WTC11 (cell line): ENCODE measurements around the gene AGER. TPM values are rescaled to one million over a fixed set of nuclear protein-coding genes. Genes with fewer than 3 reads are reported as not detected.

ENCODE experiments used
- CBFB ChIP-seq: sonication (generic); formaldehyde crosslinking; IDR thresholded peaks from 2 replicates; pipeline ENCODE4 v1.8.1; 2022; ENCODE audit warnings: mild to moderate bottlenecking, low read depth, missing genetic modification reagents
- ERG ChIP-seq: fragments of 250-450 bp; sonication (Bioruptor Pico); IDR thresholded peaks from 2 replicates; pipeline ENCODE4 v1.8.0; 2021; ENCODE audit warnings: mild to moderate bottlenecking
- PRDM15 ChIP-seq: sonication (generic); formaldehyde crosslinking; IDR thresholded peaks from 2 replicates; pipeline ENCODE4 v1.8.0; 2022; ENCODE audit warnings: missing genetic modification reagents
- TCF7 ChIP-seq: sonication (generic); formaldehyde crosslinking; IDR thresholded peaks from 2 replicates; pipeline ENCODE4 v1.8.0; 2022; ENCODE audit warnings: mild to moderate bottlenecking, low read depth, missing genetic modification reagents, moderate library complexity
- ZNF671 ChIP-seq: fragments of 250-450 bp; sonication (Bioruptor Pico); IDR thresholded peaks from 2 replicates; pipeline ENCODE4 v1.8.0; 2021; ENCODE audit warnings: mild to moderate bottlenecking
- microRNA-seq: library from miRNA; unstranded; fragments of <30 nt; microRNA quantifications from one replicate; pipeline ENCODE4 v1.2.0, GENCODE V29; 2022; ENCODE audit warnings: borderline number of aligned reads
- total RNA-seq: library from RNA; stranded (reverse); gene quantifications from 3 replicates; pipeline ENCODE4 v1.2.3, GENCODE V29; 2021
- TF ChIP-seq, protein P1 (sequence below): fragments of 250-450 bp; sonication (Bioruptor Pico); IDR thresholded peaks from 2 replicates; pipeline ENCODE4 v2.1.2; 2022; ENCODE audit warnings: mild to moderate bottlenecking, moderate library complexity

The AGER gene
- total RNA-seq, 1 experiment from 2014 or later: 18.1 TPM

- TF ChIP-seq TCF7 (no peak), PRDM15 (CRISPR knock-in tag) (no peak), CBFB (no peak), ERG (CRISPR knock-in tag) (no peak), ZNF671 (CRISPR knock-in tag) (no peak)
- TF ChIP-seq, protein P1, sequence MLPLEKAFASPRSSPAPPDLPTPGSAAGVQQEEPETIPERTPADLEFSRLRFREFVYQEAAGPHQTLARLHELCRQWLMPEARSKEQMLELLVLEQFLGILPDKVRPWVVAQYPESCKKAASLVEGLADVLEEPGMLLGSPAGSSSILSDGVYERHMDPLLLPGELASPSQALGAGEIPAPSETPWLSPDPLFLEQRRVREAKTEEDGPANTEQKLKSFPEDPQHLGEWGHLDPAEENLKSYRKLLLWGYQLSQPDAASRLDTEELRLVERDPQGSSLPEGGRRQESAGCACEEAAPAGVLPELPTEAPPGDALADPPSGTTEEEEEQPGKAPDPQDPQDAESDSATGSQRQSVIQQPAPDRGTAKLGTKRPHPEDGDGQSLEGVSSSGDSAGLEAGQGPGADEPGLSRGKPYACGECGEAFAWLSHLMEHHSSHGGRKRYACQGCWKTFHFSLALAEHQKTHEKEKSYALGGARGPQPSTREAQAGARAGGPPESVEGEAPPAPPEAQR (CRISPR knock-in tag): no peak
Observed at GRCh38 chr6:32131439-32131948, 52.6 kb downstream of the AGER start (continued).

Small RNA genes lying within 50 kb of the gene (microRNA-seq; reads per million reads assigned to microRNA genes)
- gene MIR6721: 12.6 reads per million, percentile 31 among the genes with 10 or more reads in this experiment
- gene MIR6833: not detected

Other genes with a start within 250 kb of the AGER start
- 1.4 to 2.7 TPM (median 1.4 TPM) in 3 replicates for gene CFB, start 238.2 kb downstream of the AGER start, total RNA-seq
- 73.8 to 88.7 TPM (median 79.0 TPM) in 3 replicates for gene NELFE, start 225.3 kb downstream of the AGER start, total RNA-seq
- 80.0 to 84.0 TPM (median 81.8 TPM) in 3 replicates for gene SKIC2, start 225.1 kb downstream of the AGER start, total RNA-seq
- gene DXO, start 212.1 kb downstream of the AGER start, total RNA-seq: 13.8 to 16.5 TPM (median 15.7 TPM) in 3 replicates
- 3.8 to 5.2 TPM (median 4.2 TPM) in 3 replicates for gene C4A, start 202.2 kb downstream of the AGER start, total RNA-seq
- gene C4B, start 169.5 kb downstream of the AGER start, total RNA-seq: 3.7 to 5.1 TPM (median 5.0 TPM) in 3 replicates
- 1.2 to 1.5 TPM (median 1.4 TPM) in 3 replicates for gene CYP21A2, start 145.8 kb downstream of the AGER start, total RNA-seq
- 6.4 to 10.9 TPM (median 9.0 TPM) in 3 replicates for gene TNXB, start 74.9 kb downstream of the AGER start, total RNA-seq
- gene ATF6B, start 56.0 kb downstream of the AGER start, total RNA-seq: 46.1 to 49.1 TPM (median 47.5 TPM) in 3 replicates
- 8.2 to 9.0 TPM (median 8.4 TPM) in 3 replicates for gene FKBPL, start 54.0 kb downstream of the AGER start, total RNA-seq
- 1.4 to 2.2 TPM (median 1.6 TPM) in 3 replicates for gene PRRT1, start 32.3 kb downstream of the AGER start, total RNA-seq
- 30.0 to 33.8 TPM (median 31.6 TPM) in 3 replicates for gene PPT2, start 30.1 kb downstream of the AGER start, total RNA-seq
- gene EGFL8, start 19.7 kb downstream of the AGER start, total RNA-seq: 15.7 to 17.5 TPM (median 17.4 TPM) in 3 replicates
- 84.5 to 88.9 TPM (median 87.5 TPM) in 3 replicates for gene AGPAT1, start 8.2 kb downstream of the AGER start, total RNA-seq
- 108 to 114 TPM (median 111 TPM) in 3 replicates for gene RNF5, start 5.8 kb downstream of the AGER start, total RNA-seq
- 130 to 165 TPM (median 150 TPM) in 3 replicates for gene PBX2, start 5.9 kb upstream of the AGER start, total RNA-seq
- gene GPSM3, start 8.4 kb upstream of the AGER start, total RNA-seq: 10.0 to 14.0 TPM (median 13.1 TPM) in 3 replicates
- 2.4 to 2.6 TPM (median 2.6 TPM) in 3 replicates for gene NOTCH4, start 39.8 kb upstream of the AGER start, total RNA-seq
- gene TSBP1, start 187.7 kb upstream of the AGER start, total RNA-seq: not detected in 3 replicates
- gene BTNL2, start 222.9 kb upstream of the AGER start, total RNA-seq: not detected in 3 replicates